ENCODE results near the gene ERFL. TPM values are rescaled to one million over a fixed set of nuclear protein-coding genes. Genes with fewer than 3 reads are reported as not detected.

Gene ERFL
- total and polyA plus RNA-seq, 2 of the 4 experiments (the other 2 are of a cell fraction) = not detected

- peaks cover 4% of the 10 kb centered on the region; the same call in 1 of the 2 replicates for H4K20me1 ChIP-seq (ENCODE audit: insufficient read depth, low read length)
- H4K8ac ChIP-seq (ENCODE audit: low read depth in 2 of 2, low read length in 2 of 2) = no peak overlapping the region
- no peak overlapping the region for H2AK5ac ChIP-seq (ENCODE audit: low read depth, low read length)
- DNase-seq (no peak), ATAC-seq (ENCODE audit: low read depth) (no peak)
- no peaks in the 10 kb centered on the region for H3K9me3 ChIP-seq (ENCODE audit: control insufficient read depth, insufficient read depth, low read length)
- TF ChIP-seq ELK1 (IDR thresholded peaks at IDR 0.05; ENCODE audit: borderline replicate concordance, low read depth, low read length) (no peak), RAD21 (IDR thresholded peaks at IDR 0.05; ENCODE audit: low read length) (no peak), MXI1 (IDR thresholded peaks at IDR 0.05; ENCODE audit: borderline replicate concordance, low read depth, low read length) (no peak), MAZ (IDR thresholded peaks at IDR 0.05; ENCODE audit: borderline replicate concordance, low read depth, low read length) (no peak), FOS (IDR thresholded peaks at IDR 0.05; ENCODE audit: low read depth, low read length) (no peak), RFX5 (IDR thresholded peaks at IDR 0.05; ENCODE audit: low read depth, low read length) (no peak), BHLHE40 (IDR thresholded peaks at IDR 0.05; ENCODE audit: low read depth, low read length) (no peak), MAFK (IDR thresholded peaks at IDR 0.05; ENCODE audit: low read depth, low read length) (no peak)
- peaks cover 0 to 3% of the 10 kb centered on the region in 2 experiments; a peak in 1 of 4 replicates for H3K79me1 ChIP-seq (ENCODE audit: low read depth in 1 of 2, low read length in 2 of 2)
- no peak overlapping the region for H3K27ac ChIP-seq (ENCODE audit: insufficient read depth, low read length)
- H4K5ac ChIP-seq (ENCODE audit: low read depth, low read length) = no peak overlapping the region
- H3K23ac ChIP-seq (ENCODE audit: low read depth, low read length) = no peak overlapping the region
- no peaks in the 10 kb centered on the region for H3K27me3 ChIP-seq (ENCODE audit: control insufficient read depth, insufficient read depth, low read length)
- no peak overlapping the region for H3K14ac ChIP-seq (replicated peaks; ENCODE audit: low read depth, low read length)
- dilution Hi-C loops (cut with HindIII; ENCODE audit: low sequenced_read_pairs, unreplicated experiment) (no loop called here), intact Hi-C loops (cut with micrococcal nuclease) (no loop called here), in situ Hi-C loops (cut with MboI; ENCODE audit: low sequenced_read_pairs) (no loop called here)
- H3K4ac ChIP-seq (ENCODE audit: low read depth, low read length) = no peak overlapping the region
- no peak overlapping the region for H2AK9ac ChIP-seq (replicated peaks; ENCODE audit: low read depth, low read length, poor library complexity)
- POLR2A ChIA-PET (ENCODE audit: unreplicated experiment) = no interaction called here
- no peak overlapping the region for H2BK120ac ChIP-seq (ENCODE audit: low read depth, low read length)
- H2BK15ac ChIP-seq (ENCODE audit: low read depth, low read length) = no peak overlapping the region
- H3K56ac ChIP-seq (ENCODE audit: extremely low read depth, insufficient read depth, low read length) = no peak overlapping the region
- no peaks in the 10 kb centered on the region for H3K4me1 ChIP-seq (ENCODE audit: control insufficient read depth, insufficient read depth, low read length)
- H2BK5ac ChIP-seq (ENCODE audit: low read depth, low read length, poor library complexity, severe bottlenecking) = no peak overlapping the region
- WGBS, 2 experiments (ENCODE audit: extremely low coverage in 2 of 2, insufficient read length in 1 of 2) = 96% methylated on average over 8 of the region's 17 CpGs; no CpG with 5 or more reads in 1 of the 2 experiments
- BruUV-seq (replicated peaks) = no TSS peak
- no peak overlapping the region for H3K4me2 ChIP-seq (ENCODE audit: low read depth, low read length)
- peaks cover 74% of the 10 kb centered on the region for H3K36me3 ChIP-seq (ENCODE audit: control insufficient read depth, insufficient read depth, low read length)
- H4K91ac ChIP-seq (ENCODE audit: insufficient read depth, low read depth, low read length) = no peak overlapping the region
- CTCF ChIA-PET = interaction anchor here (0.6 kb wide), 1 partner anchor 14 kb away, joined by 4 read pairs; no protein-coding TSS in a partner anchor
- H3K4me3 ChIP-seq (ENCODE audit: insufficient read depth, low read depth, low read length) = no peak overlapping the region
- H2BK20ac ChIP-seq (ENCODE audit: low read depth, low read length) = no peak overlapping the region
- no peak overlapping the region for H3K9ac ChIP-seq (ENCODE audit: low read depth, low read length)
- no peak overlapping the region for H3K18ac ChIP-seq (ENCODE audit: low read depth, low read length)
- no peaks in the 10 kb centered on the region for H3K9me1 ChIP-seq (ENCODE audit: insufficient read depth, low read length)
- no peak overlapping the region for H2AFZ ChIP-seq (replicated peaks; ENCODE audit: low read length, poor library complexity)
These were observed 25.7 kb downstream of the ERFL start for GRCh38 chr19:41902594-41902993.

All from IMR-90 (cell line).